Non-pigmented ciliary epithelial cell (primary cell): ENCODE data around the gene SLC38A1.
"Not testable (repeated sequence)": the region's sequence is repeated elsewhere in the genome, so short reads cannot be mapped to it uniquely, and the experiment has no call there.

Experiments
- DNase-seq: peaks from one replicate; pipeline ENCODE4 v3.0.0-alpha.2; 2010; ENCODE audit warnings: low read depth

Gene SLC38A1

GRCh38 chr12:46164186-46164761 lies 104.6 kb downstream of the SLC38A1 start:
- no peak for DNase-seq

DNA sequence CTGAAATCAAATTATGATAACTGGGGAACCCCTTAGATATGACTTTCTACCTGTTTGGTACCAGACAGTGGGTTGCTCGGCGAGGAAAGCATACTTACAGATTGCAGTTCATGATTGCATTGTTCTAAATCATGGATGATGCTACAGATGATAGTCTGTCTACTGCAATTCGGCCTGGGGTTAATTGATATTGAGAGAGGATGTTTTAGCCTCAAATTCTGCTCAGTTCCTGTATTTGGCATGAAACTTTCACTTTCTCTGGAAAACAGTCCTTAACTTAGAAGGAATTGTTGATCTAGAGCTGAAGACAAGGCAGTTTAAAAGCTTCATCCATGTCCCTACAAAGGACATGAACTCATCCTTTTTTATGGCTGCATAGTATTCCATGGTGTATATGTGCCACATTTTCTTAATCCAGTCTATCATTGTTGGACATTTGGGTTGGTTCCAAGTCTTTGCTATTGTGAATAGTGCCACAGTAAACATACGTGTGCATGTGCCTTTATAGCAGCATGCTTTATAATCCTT lies 106.2 kb downstream of the SLC38A1 start:
- not testable (repeated sequence) for DNase-seq

DNA sequence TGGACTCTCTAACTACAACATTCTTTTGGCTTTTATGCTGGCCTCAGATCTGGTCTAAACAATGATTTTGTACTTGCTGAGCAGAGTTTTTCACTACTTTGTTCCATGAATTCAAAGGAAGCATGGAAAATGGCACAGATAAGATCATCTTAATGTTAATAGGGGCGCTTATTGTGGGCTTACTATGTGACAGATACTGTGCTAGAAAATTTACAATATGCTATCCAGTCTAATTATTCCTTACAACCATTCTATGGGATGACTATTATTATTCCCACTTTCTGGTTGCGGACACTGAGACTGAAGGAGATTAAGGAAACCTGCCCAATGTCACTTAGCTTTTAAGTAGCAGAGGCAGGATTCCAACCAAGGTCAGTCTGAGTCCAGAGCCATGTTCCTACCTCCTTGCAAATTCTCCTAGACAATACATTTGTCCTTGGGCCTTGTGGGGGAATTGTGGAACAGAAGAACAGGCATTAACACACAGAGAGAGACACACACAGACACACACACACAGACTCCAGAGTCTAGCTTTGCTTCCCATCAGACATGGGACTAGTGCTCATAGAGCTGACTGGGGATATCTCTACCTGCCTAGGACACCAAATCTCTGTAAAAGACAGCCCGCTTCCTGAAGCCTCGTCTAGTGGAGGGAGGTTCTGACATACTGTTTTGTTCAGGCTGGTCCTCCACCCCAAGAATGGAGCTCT lies 107.7 kb downstream of the SLC38A1 start:
- no peak for DNase-seq

- peak; percentile 22 for DNase-seq
Observed at GRCh38 chr12:46160101-46160980, 108.5 kb downstream of the SLC38A1 start.

GRCh38 chr12:46159309-46159901 lies 109.4 kb downstream of the SLC38A1 start:
- DNase-seq, result no peak

- no peak for DNase-seq
Observed at GRCh38 chr12:46158501-46158900, 110.3 kb downstream of the SLC38A1 start.

- DNase-seq, result no peak
Observed at GRCh38 chr12:46154221-46154985, 114.4 kb downstream of the SLC38A1 start.

DNA sequence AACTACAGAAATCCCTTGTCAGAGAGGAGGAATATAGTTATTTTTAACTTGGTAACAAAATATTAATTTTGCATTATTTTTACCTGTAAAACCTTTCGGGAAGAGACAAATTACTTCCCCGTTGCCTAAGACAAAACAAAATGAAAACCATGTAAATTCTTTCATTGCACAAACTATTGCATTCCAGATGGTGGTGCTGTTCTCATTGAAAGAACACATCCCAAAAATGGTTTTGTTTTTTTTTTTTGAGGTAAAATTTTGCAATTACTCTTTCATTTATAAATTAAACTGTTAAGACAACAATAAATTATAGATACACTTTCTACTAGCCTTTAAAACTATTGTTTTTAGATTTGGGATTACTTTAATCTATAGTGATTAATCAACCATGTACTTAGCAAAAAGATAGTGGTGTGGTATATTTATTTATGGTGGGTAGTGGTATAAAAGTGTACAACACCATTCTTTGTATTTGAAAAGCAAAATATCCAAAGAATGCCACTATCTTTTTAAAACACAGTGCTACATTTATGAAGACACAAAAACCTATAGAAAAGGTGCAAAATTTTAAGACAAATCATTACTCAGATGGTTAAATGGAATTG lies 115.5 kb downstream of the SLC38A1 start:
- DNase-seq, result no peak

DNA sequence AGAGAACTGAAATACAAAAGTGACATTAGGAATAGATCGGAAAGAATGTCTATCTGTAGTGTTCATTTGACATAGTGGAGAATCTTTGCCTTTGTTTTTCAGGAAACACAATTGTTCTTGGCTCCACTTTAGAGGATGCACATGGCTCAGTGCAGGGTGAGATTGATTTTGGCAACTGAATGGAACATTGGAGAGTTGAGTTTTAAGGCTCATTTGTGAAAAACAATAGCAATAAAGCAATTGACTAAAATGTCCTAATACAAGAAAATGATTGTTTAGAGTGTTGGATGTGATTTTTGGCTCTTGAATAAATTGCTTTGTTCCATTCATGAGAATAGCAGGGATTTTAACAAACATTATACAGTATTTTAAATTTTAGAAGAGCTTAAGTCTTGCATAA lies 116.4 kb downstream of the SLC38A1 start:
- no peak for DNase-seq

DNA sequence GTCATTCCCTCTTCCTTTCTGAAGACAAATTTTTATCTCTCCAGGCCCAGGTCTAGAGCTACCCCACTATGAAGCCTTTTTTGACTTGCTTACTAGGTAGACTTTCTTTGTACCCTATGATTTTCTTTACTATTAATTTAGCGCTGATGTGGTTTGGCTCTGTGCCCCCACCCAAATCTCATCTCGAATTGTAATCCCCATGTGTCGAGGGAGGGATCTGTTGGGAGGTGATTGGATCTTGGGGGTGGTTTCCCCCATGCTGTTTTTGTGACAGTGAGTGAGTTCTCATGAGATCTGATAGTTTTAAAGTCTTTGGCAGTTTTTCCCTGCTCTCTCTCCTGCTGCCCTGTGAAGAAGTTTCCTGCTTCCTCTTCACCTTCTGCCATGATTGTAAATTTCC lies 118.1 kb downstream of the SLC38A1 start:
- DNase-seq, result no peak

DNA sequence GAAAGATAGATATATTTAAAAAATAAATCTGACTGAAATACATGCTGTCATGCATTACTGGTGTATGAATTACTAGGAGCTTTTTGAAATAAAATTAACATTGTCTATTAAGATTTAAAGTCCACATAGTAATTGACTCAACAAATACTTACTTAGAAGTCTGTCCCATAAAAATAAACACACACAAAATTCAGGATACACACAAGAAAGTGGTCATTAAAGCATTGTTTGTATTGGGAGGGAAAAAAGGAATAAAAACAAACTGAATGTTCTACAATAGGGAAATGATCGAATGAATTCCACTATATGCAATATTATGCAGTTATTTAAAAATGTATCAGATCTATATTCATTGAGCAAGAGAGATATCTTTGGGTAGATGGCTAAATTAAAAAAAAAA lies 118.9 kb downstream of the SLC38A1 start:
- no peak for DNase-seq

GRCh38 chr12:46149079-46149464 lies 119.8 kb downstream of the SLC38A1 start:
- no peak for DNase-seq

DNA sequence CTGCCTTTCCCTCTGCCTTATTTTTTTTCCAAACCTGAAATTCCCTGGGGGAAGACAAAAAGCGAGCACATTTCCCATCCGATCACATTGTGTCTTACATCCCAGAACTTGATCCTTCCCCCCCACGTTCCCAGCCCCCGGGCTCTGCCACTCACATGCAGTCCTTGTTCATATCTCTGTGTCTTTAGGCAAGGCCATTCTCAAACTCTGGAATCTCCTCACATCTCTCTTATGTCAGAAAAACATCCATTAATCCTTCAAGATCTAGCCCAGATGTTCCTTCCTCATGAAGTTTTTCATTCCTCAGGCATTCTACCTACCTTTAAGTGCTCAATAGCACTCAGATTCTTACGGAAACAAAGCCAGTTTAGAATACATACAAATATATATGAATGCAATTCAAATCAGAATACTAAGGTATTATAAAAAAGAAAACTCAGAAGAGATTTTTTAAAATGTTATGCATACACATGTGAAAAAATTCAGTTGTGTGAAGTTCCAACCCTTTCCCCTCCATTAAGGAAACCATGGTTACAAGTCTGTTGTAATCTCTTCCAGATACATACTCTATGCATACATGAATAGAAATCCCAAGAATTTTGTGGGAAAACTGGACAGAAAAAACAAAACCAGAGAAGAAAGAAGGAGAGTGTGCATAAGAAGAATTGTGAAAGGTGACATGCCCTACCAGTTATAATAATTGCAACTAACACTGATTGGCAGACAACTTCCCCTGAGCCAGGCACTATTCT lies 120.3 kb downstream of the SLC38A1 start:
- DNase-seq, result no peak

DNA sequence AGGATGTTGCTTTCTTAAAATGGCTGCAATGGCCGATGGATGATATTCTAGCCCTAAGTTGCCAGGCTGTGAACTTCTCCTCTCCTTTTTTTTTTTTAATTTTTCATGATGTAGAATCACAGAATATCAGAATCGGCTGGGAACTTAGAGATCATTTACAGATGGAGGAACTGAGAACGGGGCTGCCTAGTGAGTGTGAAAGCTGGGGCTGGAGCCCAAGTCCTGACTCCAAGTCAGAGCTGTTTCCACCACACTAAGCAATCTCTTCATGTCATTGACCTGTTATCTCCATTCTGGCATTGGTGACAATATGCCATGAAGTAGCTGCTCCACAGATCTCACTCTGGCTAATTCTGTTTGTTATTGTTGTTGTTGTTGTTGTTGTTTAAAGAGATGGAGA lies 121.7 kb downstream of the SLC38A1 start:
- no peak for DNase-seq

DNA sequence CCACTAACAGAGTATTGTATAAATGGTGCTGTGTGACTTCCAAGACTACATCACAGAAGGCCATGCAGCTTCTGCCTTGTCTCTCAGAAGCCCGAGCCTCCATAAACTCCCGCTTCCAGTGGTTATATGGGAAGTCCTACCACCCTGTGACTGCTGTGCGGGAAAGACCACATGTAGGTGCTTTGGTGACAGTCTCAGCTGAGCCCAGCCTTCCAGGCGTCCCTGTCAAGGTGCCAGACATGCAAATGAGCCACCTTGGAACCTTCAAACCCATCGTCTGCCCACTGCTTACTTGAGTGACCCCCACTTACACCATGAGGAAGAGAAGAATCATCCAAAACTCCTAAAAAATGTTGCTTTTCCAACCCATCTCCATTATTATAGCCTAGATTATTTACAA lies 123.0 kb downstream of the SLC38A1 start:
- DNase-seq, result no peak

GRCh38 chr12:46144433-46144832 lies 124.4 kb downstream of the SLC38A1 start:
- DNase-seq, result no peak

- DNase-seq, result no peak
Observed at GRCh38 chr12:46136249-46136648, 132.6 kb downstream of the SLC38A1 start.

DNA sequence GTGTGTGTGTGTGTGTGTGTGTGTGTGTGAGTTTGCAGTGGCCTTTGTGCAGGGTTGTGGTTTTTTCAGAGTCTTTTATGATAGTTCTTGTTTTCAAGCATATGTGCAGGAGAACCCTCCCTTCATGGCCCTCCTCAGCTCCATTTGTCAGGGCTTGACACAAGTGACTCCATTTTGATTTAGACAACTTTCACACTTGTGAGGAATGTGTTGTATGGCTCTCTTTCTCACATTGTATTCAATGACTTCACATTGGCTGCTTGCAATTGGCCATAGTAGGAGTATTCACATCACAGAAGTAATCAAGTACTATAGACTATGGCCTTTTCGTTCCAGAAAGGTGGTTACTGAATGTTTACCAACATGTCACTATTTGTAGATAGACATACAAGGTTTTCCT lies 133.1 kb downstream of the SLC38A1 start:
- no peak for DNase-seq

- DNase-seq, result no peak
Observed at GRCh38 chr12:46134852-46135251, 134.0 kb downstream of the SLC38A1 start.

- no peak for DNase-seq
Observed at GRCh38 chr12:46134205-46134811, 134.5 kb downstream of the SLC38A1 start.
